Rectal smooth muscle tissue (tissue), 1 donor: Measurements from ENCODE around the gene UBP1.
A peak's percentile ranks its signal among the peaks of the same experiment; 100 is the strongest.
"Not testable (repeated sequence)": the region's sequence is repeated elsewhere in the genome, so short reads cannot be mapped to it uniquely, and the experiment has no call there.

Experiments used
- H3K27ac ChIP-seq: one replicate; pipeline ENCODE4 v1.7.0; 2013; ENCODE audit warnings: low read depth, low read length, inconsistent platforms
- H3K27me3 ChIP-seq: one replicate; pipeline ENCODE4 v1.7.0; 2013; ENCODE audit warnings: low read length; ENCODE audit not compliant: control insufficient read depth, insufficient read depth
- H3K36me3 ChIP-seq: one replicate; pipeline ENCODE4 v1.7.0; 2013; ENCODE audit warnings: low read length; ENCODE audit not compliant: control insufficient read depth, insufficient read depth
- H3K4me1 ChIP-seq: one replicate; pipeline ENCODE4 v1.7.0; 2013; ENCODE audit warnings: low read length; ENCODE audit not compliant: control insufficient read depth, insufficient read depth
- H3K4me3 ChIP-seq: one replicate; pipeline ENCODE4 v1.7.0; 2013; ENCODE audit warnings: low read length
- H3K9ac ChIP-seq: one replicate; pipeline ENCODE4 v1.7.0; 2013; ENCODE audit warnings: low read length

The UBP1 gene

DNA sequence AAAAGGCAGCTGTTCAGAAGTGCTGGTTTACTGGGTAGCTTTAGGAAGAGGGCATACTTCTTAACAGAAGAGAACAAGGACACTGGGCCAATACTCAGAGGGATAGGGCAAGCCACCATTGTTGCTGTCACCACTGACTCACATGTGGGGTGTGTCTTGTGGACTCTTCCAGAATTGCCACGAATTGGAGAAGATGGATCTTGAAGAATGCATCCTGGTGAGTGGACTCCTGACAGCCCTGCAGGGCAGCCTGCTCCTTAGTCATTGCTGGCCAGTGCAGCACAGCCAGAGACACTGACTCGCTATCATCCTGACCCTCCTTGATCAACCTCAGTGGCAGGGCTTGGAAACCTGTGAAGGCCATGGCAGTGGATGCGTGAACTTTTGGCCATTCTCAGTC lies 62.3 kb downstream of the UBP1 start:
- Histone ChIP-seq H3K4me3 (no peak overlapping the region), H3K9ac (no peak overlapping the region), H3K36me3 (peaks cover 2% of the 10 kb centered on the region), H3K27me3 (no peaks in the 10 kb centered on the region), H3K4me1 (no peaks in the 10 kb centered on the region), H3K27ac (no peak overlapping the region)

DNA sequence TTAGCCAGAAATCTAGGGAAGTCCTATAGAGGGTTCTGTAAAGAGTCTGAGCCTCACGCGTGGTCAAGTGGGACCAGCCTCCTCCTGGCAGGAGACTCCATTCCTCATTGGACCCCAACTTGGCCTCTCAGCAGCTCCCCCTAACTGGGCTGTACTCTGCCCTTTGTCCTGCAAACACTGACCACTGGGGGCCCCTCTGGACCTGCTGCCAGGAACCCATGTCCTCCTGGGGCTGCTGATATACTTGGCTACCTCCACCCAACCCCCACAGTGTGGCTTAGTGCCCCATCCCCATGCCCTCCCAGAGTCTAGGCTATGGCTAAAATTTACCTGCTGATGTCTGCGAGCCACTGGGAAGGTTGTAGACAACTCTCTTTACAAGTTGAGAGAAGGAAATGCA lies 62.7 kb downstream of the UBP1 start:
- Histone ChIP-seq H3K9ac (no peak overlapping the region), H3K4me1 (no peaks in the 10 kb centered on the region), H3K27me3 (no peaks in the 10 kb centered on the region), H3K36me3 (no peaks in the 10 kb centered on the region), H3K27ac (no peak overlapping the region), H3K4me3 (no peak overlapping the region)

DNA sequence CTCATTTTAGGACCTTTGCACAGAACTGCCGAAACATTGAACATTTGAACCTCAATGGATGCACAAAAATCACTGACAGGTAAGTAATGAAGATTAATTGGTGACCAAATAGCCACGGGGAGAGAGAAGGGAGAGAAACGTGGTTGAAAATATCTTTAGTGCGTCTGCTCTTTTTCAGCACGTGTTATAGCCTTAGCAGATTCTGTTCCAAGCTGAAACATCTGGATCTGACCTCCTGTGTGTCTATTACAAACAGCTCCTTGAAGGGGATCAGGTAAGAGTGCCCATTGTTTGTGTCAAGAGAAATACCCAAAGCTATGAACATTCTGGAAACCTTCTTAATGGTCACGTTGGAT lies 67.1 kb downstream of the UBP1 start:
- H3K27ac ChIP-seq, result no peak overlapping the region
- H3K36me3 ChIP-seq, result no peaks in the 10 kb centered on the region
- H3K4me1 ChIP-seq, result no peaks in the 10 kb centered on the region
- no peak overlapping the region for H3K4me3 ChIP-seq
- H3K27me3 ChIP-seq, result no peaks in the 10 kb centered on the region
- no peak overlapping the region for H3K9ac ChIP-seq

DNA sequence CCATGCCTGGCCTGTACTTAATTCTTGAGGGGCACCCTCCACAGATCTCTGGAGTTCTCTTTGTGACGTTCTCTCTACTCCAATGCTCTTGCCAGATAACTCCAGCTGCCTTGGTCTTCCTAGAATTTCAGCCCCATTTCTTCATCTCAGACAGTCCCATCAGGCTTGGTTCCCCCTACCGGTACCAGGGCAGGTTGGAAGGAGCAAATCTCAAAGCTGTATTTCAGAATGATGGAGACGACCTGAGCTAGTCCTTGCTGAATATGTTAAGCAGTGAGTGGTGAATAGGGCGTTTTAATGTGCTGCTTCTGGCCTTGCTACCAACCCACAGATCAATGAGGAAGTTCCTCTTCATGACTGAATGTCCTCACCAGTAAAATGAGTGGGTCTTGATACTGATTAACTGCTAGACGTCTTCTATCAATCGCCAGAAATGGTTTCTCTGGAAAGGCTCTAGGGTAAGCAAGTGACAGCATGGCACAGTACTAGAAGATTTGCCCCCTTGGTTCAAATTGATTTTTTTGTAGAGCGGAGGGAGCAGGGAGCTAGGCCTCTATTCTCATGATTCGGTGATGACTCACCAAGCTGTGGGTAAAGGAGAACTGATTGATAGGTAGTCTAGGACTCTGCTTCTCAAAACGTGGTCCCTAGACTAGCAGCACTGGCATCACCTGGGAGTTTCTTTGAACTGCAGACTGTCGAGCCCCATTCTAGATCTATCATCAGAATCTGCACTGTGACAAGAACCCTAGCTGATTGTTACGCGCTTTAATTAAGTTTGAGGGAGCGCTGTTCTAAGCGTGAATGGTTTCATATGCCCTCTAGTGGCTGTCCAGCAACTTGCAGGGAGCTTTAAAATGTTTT lies 67.8 kb downstream of the UBP1 start:
- no peaks in the 10 kb centered on the region for H3K4me1 ChIP-seq
- H3K27me3 ChIP-seq, result no peaks in the 10 kb centered on the region
- H3K9ac ChIP-seq, result no peak overlapping the region
- no peaks in the 10 kb centered on the region for H3K36me3 ChIP-seq
- no peak overlapping the region for H3K27ac ChIP-seq
- peak overlapping the region; percentile 6 for H3K4me3 ChIP-seq

DNA sequence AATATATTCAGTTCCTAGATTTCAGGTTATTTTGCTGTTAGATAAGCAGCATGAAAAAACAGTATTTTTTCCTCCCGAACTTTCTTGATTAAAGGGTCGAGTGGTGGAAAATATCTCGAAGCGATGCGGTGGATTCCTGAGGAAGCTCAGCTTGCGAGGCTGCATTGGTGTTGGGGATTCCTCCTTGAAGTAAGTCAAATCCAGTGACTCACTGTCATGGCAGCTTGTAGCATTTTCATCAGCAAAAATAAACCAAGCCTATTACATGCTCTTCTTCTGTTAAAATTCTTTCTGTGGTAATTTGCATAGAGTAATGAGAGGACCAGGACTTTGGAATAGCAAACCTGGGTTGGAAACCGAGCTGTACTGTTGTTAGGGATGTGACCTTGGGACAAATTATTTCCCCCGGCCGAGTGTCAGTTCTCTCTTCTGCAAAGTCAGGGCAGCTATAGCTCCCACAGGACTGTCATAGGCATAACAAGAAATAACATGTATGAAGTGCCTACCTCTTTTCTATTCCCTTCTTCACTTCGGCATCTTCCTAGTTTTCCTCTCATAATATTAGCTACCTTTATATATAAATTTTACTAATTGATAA lies 75.6 kb downstream of the UBP1 start:
- Histone ChIP-seq H3K36me3 (no peaks in the 10 kb centered on the region), H3K4me3 (no peak overlapping the region)

DNA sequence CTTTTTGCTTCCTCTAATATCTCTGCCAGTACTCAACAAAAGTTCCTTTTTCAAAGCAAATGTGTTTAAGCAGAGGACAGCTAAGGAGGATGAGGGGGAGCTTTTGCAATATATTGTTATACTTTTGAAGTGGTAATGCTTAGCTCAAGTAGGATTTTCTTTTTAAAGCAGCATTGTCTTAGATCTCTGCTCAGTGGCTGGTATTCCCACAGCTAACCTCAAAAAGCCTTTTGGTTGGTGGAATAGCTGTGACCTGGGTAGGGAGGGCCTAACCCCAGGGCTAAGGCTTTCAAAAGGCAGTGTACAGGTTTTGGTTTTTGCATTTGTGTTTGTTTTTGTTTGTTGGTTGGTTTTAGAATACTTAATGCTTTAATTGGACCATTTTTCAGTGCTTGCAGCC lies 76.1 kb downstream of the UBP1 start:
- Histone ChIP-seq H3K4me3 (no peak overlapping the region), H3K36me3 (no peaks in the 10 kb centered on the region), H3K27ac (no peak overlapping the region), H3K9ac (no peak overlapping the region), H3K27me3 (no peaks in the 10 kb centered on the region), H3K4me1 (no peaks in the 10 kb centered on the region)

More for the DNA sequence above, 75.6 kb downstream of the UBP1 start:
- no peaks in the 10 kb centered on the region for H3K27me3 ChIP-seq
- H3K4me1 ChIP-seq, result no peaks in the 10 kb centered on the region
- H3K27ac ChIP-seq, result no peak overlapping the region
- H3K9ac ChIP-seq, result no peak overlapping the region

DNA sequence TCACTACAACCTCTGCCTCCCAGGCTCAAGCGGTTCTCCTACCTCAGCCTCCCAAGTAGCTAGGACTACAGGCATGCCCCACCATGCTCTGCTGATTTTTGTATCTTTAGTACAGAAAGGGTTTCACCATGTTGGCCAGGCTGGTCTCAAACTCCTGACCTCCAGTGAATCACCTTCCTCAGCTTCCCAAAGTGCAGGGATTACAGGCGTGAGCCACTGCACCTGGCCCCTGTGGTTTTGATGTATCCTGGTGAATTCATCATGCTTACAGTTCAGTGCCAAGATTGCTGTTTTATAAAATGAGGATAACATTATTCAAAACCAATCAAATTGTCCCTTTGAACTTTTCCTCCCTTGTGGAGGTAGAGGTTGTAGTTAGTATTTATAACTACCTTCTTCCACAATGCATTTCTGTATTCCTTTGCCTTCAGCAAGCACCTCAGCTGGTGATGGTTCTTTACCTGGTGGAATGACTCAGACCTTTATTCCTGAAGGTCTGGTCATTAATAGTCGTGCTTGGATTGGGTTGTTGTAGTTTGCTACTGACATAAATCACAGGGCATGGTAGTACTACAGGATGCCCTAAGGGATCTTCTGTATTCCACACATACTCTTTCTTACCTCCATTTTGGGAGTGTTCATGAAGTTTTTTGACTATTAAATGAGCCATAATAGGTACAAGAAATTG lies 76.9 kb downstream of the UBP1 start:
- no peaks in the 10 kb centered on the region for H3K4me1 ChIP-seq
- H3K9ac ChIP-seq, result no peak overlapping the region
- no peaks in the 10 kb centered on the region for H3K27me3 ChIP-seq
- H3K36me3 ChIP-seq, result no peaks in the 10 kb centered on the region
- H3K27ac ChIP-seq, result no peak overlapping the region
- no peak overlapping the region for H3K4me3 ChIP-seq

DNA sequence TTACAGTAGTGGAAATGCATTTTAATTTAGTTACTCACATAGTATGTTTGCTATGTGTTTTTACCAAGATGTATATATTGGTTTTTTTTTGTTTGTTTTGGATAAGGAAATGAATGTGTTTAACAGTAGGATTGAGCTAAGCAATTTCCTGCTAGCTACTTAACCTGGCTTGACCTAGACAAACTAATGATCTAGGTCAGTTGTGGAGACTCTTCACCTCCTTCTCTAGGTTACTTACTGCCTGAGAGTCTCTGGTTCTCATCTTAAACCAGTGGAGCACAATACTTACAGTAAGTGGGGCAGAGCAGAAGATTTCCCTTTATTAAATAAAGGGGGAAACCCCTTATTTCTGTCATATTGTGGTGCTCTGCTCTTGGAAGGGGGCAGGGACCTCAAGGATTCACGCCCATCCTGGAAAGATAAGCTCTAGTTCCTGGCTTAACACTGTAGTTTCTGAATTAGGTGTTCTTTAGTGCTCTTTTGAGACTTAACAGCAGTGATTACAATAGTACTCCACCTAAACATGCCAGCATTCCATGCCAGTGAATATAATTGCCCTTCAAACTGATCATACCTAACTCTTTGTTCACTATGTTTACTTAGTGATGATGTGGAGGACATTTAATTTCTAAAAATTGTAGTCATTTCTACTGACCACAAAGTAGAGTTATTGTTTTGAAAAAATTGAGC lies 79.9 kb downstream of the UBP1 start:
- Histone ChIP-seq H3K9ac (no peak overlapping the region), H3K27me3 (no peaks in the 10 kb centered on the region), H3K4me3 (no peak overlapping the region), H3K27ac (no peak overlapping the region), H3K36me3 (no peaks in the 10 kb centered on the region), H3K4me1 (no peaks in the 10 kb centered on the region)

DNA sequence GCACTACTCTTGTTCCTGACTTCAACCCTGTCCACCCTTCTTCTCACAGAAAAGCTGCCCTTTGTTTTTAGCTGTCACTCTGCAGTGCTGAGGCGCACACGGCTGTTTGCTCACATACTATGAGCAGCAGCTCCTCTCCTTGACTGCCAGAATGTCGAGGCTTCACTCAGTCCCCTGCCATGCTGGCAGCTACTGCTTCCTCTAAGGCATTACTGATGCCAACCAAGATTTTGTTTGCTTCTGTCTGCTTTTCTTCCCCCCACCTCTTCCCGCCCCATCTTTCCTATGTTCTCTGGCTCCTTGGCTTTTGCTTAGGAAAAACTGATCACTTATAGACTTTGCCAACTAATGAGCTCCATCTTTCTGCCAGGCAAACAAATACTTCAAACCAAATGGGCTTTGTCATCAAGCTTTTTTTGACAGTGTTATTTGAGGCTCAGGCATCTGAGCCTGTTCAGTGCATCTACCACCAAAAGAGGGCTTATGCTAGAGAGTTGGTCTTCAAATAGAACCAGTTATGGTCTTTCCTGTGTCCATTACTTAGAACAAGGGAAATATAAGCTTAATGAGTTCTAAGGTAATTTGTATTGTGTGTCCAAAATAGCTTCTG lies 81.9 kb downstream of the UBP1 start:
- Histone ChIP-seq H3K4me3 (no peak overlapping the region), H3K27me3 (no peaks in the 10 kb centered on the region), H3K4me1 (no peaks in the 10 kb centered on the region), H3K27ac (no peak overlapping the region), H3K9ac (no peak overlapping the region), H3K36me3 (no peaks in the 10 kb centered on the region)

DNA sequence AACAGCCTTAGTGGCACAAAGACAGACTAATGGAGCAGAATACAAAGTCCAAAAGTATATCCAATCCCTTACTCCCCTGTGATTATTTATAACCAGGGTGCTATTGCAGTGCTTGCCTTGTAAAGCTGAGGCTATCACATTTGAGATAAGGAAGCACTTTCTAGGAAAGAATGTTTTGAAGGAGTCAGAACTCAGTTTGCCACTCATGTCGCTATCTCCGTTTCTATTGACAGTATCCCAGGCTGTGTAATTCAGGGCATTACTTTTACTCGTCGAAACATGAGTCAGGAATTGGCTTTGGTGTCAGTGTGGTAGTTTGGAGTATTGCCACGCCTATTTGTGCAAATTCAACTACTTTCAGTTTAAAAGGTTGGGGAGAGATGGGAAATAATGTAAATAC lies 84.6 kb downstream of the UBP1 start:
- no peaks in the 10 kb centered on the region for H3K4me1 ChIP-seq
- H3K27me3 ChIP-seq, result no peaks in the 10 kb centered on the region
- no peak overlapping the region for H3K27ac ChIP-seq
- no peaks in the 10 kb centered on the region for H3K36me3 ChIP-seq
- no peak overlapping the region for H3K9ac ChIP-seq
- H3K4me3 ChIP-seq, result no peak overlapping the region

DNA sequence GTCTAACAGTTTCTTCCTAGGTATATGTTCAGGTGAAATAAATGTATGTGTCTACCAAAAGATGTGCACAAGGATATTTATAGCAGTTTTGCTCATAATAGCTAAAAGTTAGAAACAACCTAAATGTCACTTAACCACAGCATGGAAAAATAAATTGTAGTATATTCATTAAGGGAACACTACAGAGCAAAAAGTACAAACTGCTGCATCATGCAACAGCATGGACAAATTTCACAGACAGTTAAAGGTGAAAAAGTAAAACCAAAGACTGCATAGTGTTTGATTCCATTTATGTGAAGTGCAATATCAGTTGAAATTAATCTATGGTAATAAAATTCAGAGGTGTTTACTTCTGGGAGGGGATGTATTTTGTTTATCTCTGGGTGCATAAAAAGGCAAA lies 100.4 kb downstream of the UBP1 start:
- H3K27me3 ChIP-seq, result no peaks in the 10 kb centered on the region
- no peaks in the 10 kb centered on the region for H3K4me1 ChIP-seq
- H3K9ac ChIP-seq, result no peak overlapping the region
- no peak overlapping the region for H3K27ac ChIP-seq
- no peak overlapping the region for H3K4me3 ChIP-seq
- no peaks in the 10 kb centered on the region for H3K36me3 ChIP-seq

DNA sequence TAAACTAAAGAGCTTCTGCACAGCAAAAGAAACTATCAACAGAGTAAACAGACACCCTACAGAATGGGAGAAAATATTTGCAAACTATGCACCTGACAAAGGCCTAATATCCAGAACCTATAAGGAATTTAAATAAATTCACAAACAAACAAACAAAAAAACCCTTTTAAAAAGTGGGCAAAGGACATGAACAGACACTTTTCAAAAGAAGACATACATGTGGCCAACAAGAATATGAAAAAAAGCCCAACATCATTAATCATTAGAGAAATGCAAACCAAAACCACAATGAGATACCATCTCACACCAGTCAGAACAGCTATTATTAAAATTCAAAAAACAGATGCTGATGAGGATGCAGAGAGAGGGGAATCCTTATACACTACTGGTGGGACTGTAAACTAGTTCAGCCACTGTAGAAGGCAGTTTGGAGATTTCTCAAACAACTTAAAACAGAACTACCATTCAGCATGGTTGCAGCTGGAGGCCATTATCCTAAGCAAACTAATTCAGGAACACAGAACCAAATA lies 101.2 kb downstream of the UBP1 start:
- H3K27me3 ChIP-seq, H3K4me1 ChIP-seq, H3K36me3 ChIP-seq, H3K27ac ChIP-seq, H3K9ac ChIP-seq, H3K4me3 ChIP-seq: not testable (repeated sequence)
